ENCODE data around the gene C13orf42.
A peak's percentile ranks its signal among the peaks of the same experiment; 100 is the strongest.

C13orf42 gene

DNA sequence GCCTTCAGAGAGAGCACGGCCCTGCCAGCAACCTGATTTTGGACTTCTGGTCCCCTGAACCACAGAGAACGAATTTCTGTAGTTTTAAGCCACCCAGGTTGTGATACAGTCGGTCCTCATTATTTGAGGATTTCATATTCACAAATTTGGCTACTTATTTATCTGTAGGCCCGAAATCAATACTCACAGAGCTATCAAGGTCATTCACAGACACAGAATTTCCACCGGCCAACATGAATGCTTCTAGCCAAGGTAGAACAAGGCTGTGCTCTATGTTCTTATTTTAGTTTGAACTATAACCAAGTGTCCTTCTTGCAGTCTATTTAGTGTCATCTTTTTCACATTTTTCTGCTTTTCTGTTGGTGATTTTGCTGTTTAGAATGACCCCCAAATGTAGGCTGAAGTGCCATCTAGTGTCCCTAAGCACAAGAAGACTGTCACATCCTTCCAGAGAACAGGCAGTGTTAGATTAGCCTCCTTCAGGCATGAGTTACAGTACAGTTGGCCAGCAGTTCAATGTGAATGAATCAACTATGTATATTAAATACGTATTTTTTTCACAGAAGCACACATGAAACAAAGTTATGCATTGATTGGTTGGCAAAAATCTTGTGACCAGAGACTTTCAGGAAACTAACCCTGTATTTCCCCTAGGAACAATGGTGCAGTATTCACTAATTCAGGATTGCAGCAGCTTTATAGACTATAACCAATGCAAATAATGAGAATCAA is 63.5 kb downstream of the C13orf42 start:
- Histone ChIP-seq H3K4me3 (replicated peaks; ENCODE audit: low read depth, low read length) (no peak overlapping the region), H3K36me3 (ENCODE audit: control insufficient read depth, insufficient read depth, low read length) (no peaks in the 10 kb centered on the region), H3K27me3 (replicated peaks; ENCODE audit: control insufficient read depth, insufficient read depth, low read length) (no peaks in the 10 kb centered on the region; the same call in 1 of the 2 replicates)
- no peak for DNase-seq (ENCODE audit: extremely low read depth, insufficient read length)
- no peak for TF ChIP-seq CTCF (IDR thresholded peaks at IDR 0.05; ENCODE audit: insufficient read depth, low read length, poor library complexity, severe bottlenecking)

DNA sequence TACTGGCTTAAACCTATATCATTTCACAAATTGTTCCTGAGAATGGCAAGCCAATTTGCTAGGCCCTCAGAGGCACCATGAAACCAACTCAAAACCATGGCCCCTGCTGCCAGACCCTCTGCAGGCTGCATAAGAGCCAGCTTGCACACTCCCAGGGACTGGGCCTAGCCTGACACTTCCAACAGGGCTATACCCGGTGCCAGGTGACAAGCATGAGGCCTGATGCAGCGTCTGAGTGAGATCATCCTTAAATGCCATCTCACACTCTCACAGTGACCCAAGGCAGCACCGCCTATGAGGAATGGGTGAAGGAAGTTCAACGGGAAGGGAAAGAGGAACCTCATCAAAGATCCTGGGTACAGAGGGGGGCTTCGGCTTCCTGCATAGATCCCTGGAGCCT is 65.6 kb downstream of the C13orf42 start:
- H3K36me3 ChIP-seq (ENCODE audit: control insufficient read depth, insufficient read depth, low read length), result no peaks in the 10 kb centered on the region
- H3K27me3 ChIP-seq (replicated peaks; ENCODE audit: control insufficient read depth, insufficient read depth, low read length), result no peaks in the 10 kb centered on the region
- no peak for DNase-seq (ENCODE audit: extremely low read depth, insufficient read length)
- H3K4me3 ChIP-seq (replicated peaks; ENCODE audit: low read depth, low read length), result no peak overlapping the region
- no peak for TF ChIP-seq CTCF (IDR thresholded peaks at IDR 0.05; ENCODE audit: insufficient read depth, low read length, poor library complexity, severe bottlenecking)

DNA sequence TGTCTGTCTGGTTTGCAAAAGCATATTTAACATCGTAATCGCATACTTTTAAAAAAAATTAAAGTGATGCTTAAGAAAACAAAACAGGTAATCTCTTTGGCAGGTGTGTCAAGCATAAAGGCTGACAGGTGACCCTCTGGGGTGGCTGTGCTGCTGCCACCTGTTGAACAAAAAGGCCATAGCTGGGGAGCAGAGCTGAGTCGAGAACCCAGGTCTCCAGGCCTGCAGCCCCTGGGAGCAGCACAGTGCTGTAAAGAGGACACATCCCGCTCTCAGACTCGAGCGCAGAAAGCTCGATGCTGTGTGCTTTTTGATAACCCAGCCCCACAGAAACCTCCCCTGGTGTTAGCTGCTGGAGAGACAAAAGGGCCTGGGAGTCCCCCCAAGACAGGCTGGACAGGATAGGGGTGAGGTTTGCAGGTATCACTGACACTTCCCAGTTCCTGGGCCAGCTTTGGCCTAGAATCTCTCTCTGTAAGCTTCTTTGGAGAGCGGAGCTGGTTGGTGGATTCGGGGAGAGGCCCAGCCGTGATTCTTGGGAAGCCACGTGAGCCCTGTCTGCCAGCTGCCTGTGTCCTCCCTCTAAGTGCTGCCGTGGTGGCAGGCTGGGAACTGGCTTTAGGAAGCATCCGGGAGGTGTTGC is 66.9 kb downstream of the C13orf42 start:
- DNase-seq (ENCODE audit: extremely low read depth, insufficient read length), result no peak

GRCh38 chr13:51043310-51043709 is 67.8 kb downstream of the C13orf42 start:
- H3K36me3 ChIP-seq (ENCODE audit: control insufficient read depth, insufficient read depth, low read length), result no peaks in the 10 kb centered on the region
- no peak for TF ChIP-seq CTCF (IDR thresholded peaks at IDR 0.05; ENCODE audit: insufficient read depth, low read length, poor library complexity, severe bottlenecking)
- DNase-seq (ENCODE audit: extremely low read depth, insufficient read length), result no peak
- no peaks in the 10 kb centered on the region for H3K27me3 ChIP-seq (replicated peaks; ENCODE audit: control insufficient read depth, insufficient read depth, low read length)
- no peak overlapping the region for H3K4me3 ChIP-seq (replicated peaks; ENCODE audit: low read depth, low read length)

More for the DNA sequence above, 66.9 kb downstream of the C13orf42 start:
- H3K27me3 ChIP-seq (replicated peaks; ENCODE audit: control insufficient read depth, insufficient read depth, low read length), result no peaks in the 10 kb centered on the region
- H3K36me3 ChIP-seq (ENCODE audit: control insufficient read depth, insufficient read depth, low read length), result no peaks in the 10 kb centered on the region
- no peak overlapping the region for H3K4me3 ChIP-seq (replicated peaks; ENCODE audit: low read depth, low read length)
- peak; percentile 3 for TF ChIP-seq CTCF (IDR thresholded peaks at IDR 0.05; ENCODE audit: insufficient read depth, low read length, poor library complexity, severe bottlenecking)

- no peak for DNase-seq (ENCODE audit: extremely low read depth, insufficient read length)
- no peak for TF ChIP-seq CTCF (IDR thresholded peaks at IDR 0.05; ENCODE audit: insufficient read depth, low read length, poor library complexity, severe bottlenecking)
- Histone ChIP-seq H3K36me3 (ENCODE audit: control insufficient read depth, insufficient read depth, low read length) (no peaks in the 10 kb centered on the region), H3K27me3 (replicated peaks; ENCODE audit: control insufficient read depth, insufficient read depth, low read length) (no peaks in the 10 kb centered on the region), H3K4me3 (replicated peaks; ENCODE audit: low read depth, low read length) (no peak overlapping the region)
Observed at GRCh38 chr13:51041710-51042109, 69.4 kb downstream of the C13orf42 start.
